Psoas muscle (tissue), 8 donors: ENCODE measurements around the gene PJA2. TPM values are rescaled to one million over a fixed set of nuclear protein-coding genes. Genes with fewer than 3 reads are reported as not detected.
"Not testable (repeated sequence)": the region's sequence is repeated elsewhere in the genome, so short reads cannot be mapped to it uniquely, and the experiment has no call there.

Experiments
- ATAC-seq, 4 donors: fragments of 200-7000 bp; cut with Tn5 transposase; one replicate each; pipeline ENCODE4 v1.9.1; 2020; ENCODE audit warnings: moderate library complexity in 3 of 4, mild to moderate bottlenecking in 2 of 4
- DNase-seq, 2 donors: peaks; one replicate each; pipeline ENCODE4 v3.0.0-alpha.2; 2020
- H3K27ac ChIP-seq: fragments of 200-600 bp; one replicate; pipeline ENCODE4 v1.8.0; 2022
- H3K27me3 ChIP-seq, 3 donors: fragments of 200-600 bp in 1 of 3; one replicate each; pipeline versions ENCODE4 v1.6.1 to v1.8.0; 2013 to 2022; ENCODE audit warnings: low read length in 2 of 3, mild to moderate bottlenecking in 2 of 3, moderate library complexity in 1 of 3; ENCODE audit not compliant: insufficient read depth in 3 of 3
- H3K36me3 ChIP-seq, 2 donors: fragments of 200-600 bp in 1 of 2; one replicate each; pipeline versions ENCODE4 v1.6.1 to v1.8.0; 2013 to 2022; ENCODE audit warnings: low read depth in 1 of 2, mild to moderate bottlenecking in 1 of 2, moderate library complexity in 1 of 2; ENCODE audit not compliant: insufficient read depth in 1 of 2
- H3K4me1 ChIP-seq: fragments of 200-600 bp; one replicate; pipeline ENCODE4 v1.8.0; 2022
- H3K4me3 ChIP-seq: fragments of 200-600 bp; one replicate; pipeline ENCODE4 v1.8.0; 2022; ENCODE audit warnings: mild to moderate bottlenecking
- H3K9me3 ChIP-seq: fragments of 200-600 bp; one replicate; pipeline ENCODE4 v1.8.0; 2022
- CTCF ChIP-seq: fragments of 200-600 bp; IDR thresholded peaks from one replicate; pipeline ENCODE4 v1.8.0; 2022; ENCODE audit warnings: antibody characterized with exemption
- WGBS, 3 donors: extraction: QIAGEN DNeasy Blood & Tissue Kit; methylation state at CpG; one replicate each; pipeline versions ENCODE4 v1.1.6 to v1.1.7; 2013; 5-methylcytosine and 5-hydroxymethylcytosine counted together
- intact Hi-C, 2 donors: fragments of 100-400 bp; cut with DNase I; formaldehyde crosslinking; loops; one replicate each; pipeline versions ENCODE4 v1.11.0 to v1.14.2; 2022
- polyA plus RNA-seq, 3 donors: library from polyadenylated mRNA; stranded (reverse); fragments of 200-250 nt; gene quantifications; one replicate each; pipeline ENCODE4 v1.2.3, GENCODE V29; 2013
- total RNA-seq, 4 donors: library from RNA; stranded (reverse); fragmentation: NEBNext Ultra II Directional in 2 of 4; extraction: Animal tissue kit (Norgen Biotek cat#: 25700) in 2 of 4; gene quantifications; one replicate each; pipeline versions ENCODE4 v1.2.1 to v1.2.4, GENCODE V29; 2021 to 2023
- donor health status: healthy with polysubstance abuse.
- donor health status: DM: no; HTN: no; CAD: no; lungs with moderate emphysema.
- donor health status: Bipolar disorder and iron deficiency.
- donor health status: healthy.
- donor health status: DM: yes; HTN: yes; CAD: no.
- donor health status: DM: no; HTN: no; CAD: no.
- donor health status: DM: no; HTN: no; CAD: no.
- donor health status: DM: yes; HTN: yes; CAD: no.

Gene PJA2
- total and polyA plus RNA-seq, 7 donors: 20.9 to 66.9 (median 39.3) TPM

- Histone ChIP-seq H3K9me3 (peaks cover 4% of the 10 kb centered on the region), H3K27me3 (no peaks in the 10 kb centered on the region), H3K4me1 (no peaks in the 10 kb centered on the region), H3K4me3 (no peak overlapping the region), H3K36me3 (no peaks in the 10 kb centered on the region), H3K27ac (no peak overlapping the region)
- DNase-seq: no peak
- no peak for TF ChIP-seq CTCF
- WGBS, 3 donors: 94 to 98% (median 95%) methylated on average over 6 of the region's 6 CpGs
- intact Hi-C loops: no loop called here
- no peak for ATAC-seq
Observed at GRCh38 chr5:109291090-109291489, 118.7 kb downstream of the PJA2 start.

GRCh38 chr5:109290231-109290630 lies 119.5 kb downstream of the PJA2 start:
- 94 to 97% (median 94%) methylated on average over 2 of the region's 2 CpGs for WGBS, 3 donors
- Histone ChIP-seq H3K9me3 (peaks cover 10% of the 10 kb centered on the region), H3K36me3 (no peaks in the 10 kb centered on the region), H3K4me3 (no peak overlapping the region), H3K27ac (no peak overlapping the region), H3K4me1 (no peaks in the 10 kb centered on the region), H3K27me3 (no peaks in the 10 kb centered on the region)
- intact Hi-C loops: no loop called here
- ATAC-seq: no peak
- no peak for DNase-seq
- no peak for TF ChIP-seq CTCF

GRCh38 chr5:109286628-109287027 lies 123.1 kb downstream of the PJA2 start:
- H3K27me3 ChIP-seq, ATAC-seq, H3K4me3 ChIP-seq, H3K4me1 ChIP-seq, H3K36me3 ChIP-seq, H3K27ac ChIP-seq, intact Hi-C loops, DNase-seq: not testable (repeated sequence)
- H3K9me3 ChIP-seq: peaks cover 10% of the 10 kb centered on the region
- 94 to 96% (median 94%) methylated on average over 4 of the region's 4 CpGs for WGBS, 3 donors
